ENCODE results near the gene SPARCL1.

SPARCL1 gene, protein sequence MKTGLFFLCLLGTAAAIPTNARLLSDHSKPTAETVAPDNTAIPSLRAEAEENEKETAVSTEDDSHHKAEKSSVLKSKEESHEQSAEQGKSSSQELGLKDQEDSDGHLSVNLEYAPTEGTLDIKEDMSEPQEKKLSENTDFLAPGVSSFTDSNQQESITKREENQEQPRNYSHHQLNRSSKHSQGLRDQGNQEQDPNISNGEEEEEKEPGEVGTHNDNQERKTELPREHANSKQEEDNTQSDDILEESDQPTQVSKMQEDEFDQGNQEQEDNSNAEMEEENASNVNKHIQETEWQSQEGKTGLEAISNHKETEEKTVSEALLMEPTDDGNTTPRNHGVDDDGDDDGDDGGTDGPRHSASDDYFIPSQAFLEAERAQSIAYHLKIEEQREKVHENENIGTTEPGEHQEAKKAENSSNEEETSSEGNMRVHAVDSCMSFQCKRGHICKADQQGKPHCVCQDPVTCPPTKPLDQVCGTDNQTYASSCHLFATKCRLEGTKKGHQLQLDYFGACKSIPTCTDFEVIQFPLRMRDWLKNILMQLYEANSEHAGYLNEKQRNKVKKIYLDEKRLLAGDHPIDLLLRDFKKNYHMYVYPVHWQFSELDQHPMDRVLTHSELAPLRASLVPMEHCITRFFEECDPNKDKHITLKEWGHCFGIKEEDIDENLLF

DNA sequence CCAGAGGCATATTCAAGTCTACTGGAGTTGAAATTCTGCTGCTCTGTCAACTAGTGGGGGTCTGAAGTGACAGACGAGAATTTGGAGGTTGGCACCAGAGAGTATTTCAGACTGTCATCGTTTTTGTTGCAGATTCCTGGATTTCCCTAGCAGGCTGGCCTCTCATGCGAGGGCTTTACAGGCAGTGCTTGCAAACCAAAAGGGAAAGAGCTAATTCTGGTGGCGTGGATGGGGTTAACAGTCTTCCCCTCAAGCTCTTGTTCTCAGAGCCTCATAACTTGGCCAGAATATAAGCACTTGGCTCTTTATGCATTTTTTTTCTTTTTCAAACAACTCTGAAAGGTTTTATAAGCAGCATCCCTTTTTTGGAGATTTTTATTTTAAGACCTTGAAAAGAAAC is at the start of gene SPARCL1:
SPARCL1 (minus strand) TSS at position 190 of the 400 bp plus-strand sequence. CDS start 29,802 bp downstream, outside the sequence.
- no peak for TF ChIP-seq ZNF146 (tag by site-specific recombination; IDR thresholded peaks at IDR 0.05)
- TF ChIP-seq, protein P1, sequence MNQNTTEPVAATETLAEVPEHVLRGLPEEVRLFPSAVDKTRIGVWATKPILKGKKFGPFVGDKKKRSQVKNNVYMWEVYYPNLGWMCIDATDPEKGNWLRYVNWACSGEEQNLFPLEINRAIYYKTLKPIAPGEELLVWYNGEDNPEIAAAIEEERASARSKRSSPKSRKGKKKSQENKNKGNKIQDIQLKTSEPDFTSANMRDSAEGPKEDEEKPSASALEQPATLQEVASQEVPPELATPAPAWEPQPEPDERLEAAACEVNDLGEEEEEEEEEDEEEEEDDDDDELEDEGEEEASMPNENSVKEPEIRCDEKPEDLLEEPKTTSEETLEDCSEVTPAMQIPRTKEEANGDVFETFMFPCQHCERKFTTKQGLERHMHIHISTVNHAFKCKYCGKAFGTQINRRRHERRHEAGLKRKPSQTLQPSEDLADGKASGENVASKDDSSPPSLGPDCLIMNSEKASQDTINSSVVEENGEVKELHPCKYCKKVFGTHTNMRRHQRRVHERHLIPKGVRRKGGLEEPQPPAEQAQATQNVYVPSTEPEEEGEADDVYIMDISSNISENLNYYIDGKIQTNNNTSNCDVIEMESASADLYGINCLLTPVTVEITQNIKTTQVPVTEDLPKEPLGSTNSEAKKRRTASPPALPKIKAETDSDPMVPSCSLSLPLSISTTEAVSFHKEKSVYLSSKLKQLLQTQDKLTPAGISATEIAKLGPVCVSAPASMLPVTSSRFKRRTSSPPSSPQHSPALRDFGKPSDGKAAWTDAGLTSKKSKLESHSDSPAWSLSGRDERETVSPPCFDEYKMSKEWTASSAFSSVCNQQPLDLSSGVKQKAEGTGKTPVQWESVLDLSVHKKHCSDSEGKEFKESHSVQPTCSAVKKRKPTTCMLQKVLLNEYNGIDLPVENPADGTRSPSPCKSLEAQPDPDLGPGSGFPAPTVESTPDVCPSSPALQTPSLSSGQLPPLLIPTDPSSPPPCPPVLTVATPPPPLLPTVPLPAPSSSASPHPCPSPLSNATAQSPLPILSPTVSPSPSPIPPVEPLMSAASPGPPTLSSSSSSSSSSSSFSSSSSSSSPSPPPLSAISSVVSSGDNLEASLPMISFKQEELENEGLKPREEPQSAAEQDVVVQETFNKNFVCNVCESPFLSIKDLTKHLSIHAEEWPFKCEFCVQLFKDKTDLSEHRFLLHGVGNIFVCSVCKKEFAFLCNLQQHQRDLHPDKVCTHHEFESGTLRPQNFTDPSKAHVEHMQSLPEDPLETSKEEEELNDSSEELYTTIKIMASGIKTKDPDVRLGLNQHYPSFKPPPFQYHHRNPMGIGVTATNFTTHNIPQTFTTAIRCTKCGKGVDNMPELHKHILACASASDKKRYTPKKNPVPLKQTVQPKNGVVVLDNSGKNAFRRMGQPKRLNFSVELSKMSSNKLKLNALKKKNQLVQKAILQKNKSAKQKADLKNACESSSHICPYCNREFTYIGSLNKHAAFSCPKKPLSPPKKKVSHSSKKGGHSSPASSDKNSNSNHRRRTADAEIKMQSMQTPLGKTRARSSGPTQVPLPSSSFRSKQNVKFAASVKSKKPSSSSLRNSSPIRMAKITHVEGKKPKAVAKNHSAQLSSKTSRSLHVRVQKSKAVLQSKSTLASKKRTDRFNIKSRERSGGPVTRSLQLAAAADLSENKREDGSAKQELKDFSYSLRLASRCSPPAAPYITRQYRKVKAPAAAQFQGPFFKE (tag by site-specific recombination; IDR thresholded peaks at IDR 0.05; ENCODE audit: borderline replicate concordance) = no peak
- TF ChIP-seq, protein P2, sequence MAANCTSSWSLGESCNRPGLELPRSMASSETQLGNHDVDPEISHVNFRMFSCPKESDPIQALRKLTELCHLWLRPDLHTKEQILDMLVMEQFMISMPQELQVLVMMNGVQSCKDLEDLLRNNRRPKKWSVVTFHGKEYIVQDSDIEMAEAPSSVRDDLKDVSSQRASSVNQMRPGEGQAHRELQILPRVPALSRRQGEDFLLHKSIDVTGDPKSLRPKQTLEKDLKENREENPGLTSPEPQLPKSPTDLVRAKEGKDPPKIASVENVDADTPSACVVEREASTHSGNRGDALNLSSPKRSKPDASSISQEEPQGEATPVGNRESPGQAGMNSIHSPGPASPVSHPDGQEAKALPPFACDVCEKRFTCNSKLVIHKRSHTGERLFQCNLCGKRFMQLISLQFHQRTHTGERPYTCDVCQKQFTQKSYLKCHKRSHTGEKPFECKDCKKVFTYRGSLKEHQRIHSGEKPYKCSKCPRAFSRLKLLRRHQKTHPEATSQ (tag by site-specific recombination; IDR thresholded peaks at IDR 0.05) = no peak
- TF ChIP-seq GLI2 (tag by site-specific recombination; IDR thresholded peaks at IDR 0.05; ENCODE audit: borderline replicate concordance, low read depth) = no peak
- TF ChIP-seq ZNF155 (tag by site-specific recombination; IDR thresholded peaks at IDR 0.05) = no peak
- TF ChIP-seq SCRT1 (tag by site-specific recombination; IDR thresholded peaks at IDR 0.05; ENCODE audit: borderline replicate concordance) = no peak
- peak; percentile 87 for TF ChIP-seq PRDM10 (tag by site-specific recombination; IDR thresholded peaks at IDR 0.05)
- no peak for TF ChIP-seq EGR2 (tag by site-specific recombination; IDR thresholded peaks at IDR 0.05; ENCODE audit: low read depth)
- TF ChIP-seq ZNF239 (tag by site-specific recombination; IDR thresholded peaks at IDR 0.05) = no peak
- peak; percentile 50 for TF ChIP-seq ZBTB17 (tag by site-specific recombination; IDR thresholded peaks at IDR 0.05)
- no peak for TF ChIP-seq ZNF560 (tag by site-specific recombination; IDR thresholded peaks at IDR 0.05; ENCODE audit: borderline replicate concordance)
- peak; percentile 78; the same call in 1 of the 2 replicates for TF ChIP-seq ZSCAN16 (tag by site-specific recombination; IDR thresholded peaks at IDR 0.05)
- TF ChIP-seq HOXD13 (CRISPR knock-in tag; IDR thresholded peaks at IDR 0.05; ENCODE audit: borderline replicate concordance) = no peak
- no peak for TF ChIP-seq ZNF488 (tag by site-specific recombination; IDR thresholded peaks at IDR 0.05)
- no peak for TF ChIP-seq HOXA7 (CRISPR knock-in tag; IDR thresholded peaks at IDR 0.05; ENCODE audit: borderline replicate concordance)
- TF ChIP-seq ZNF660 (tag by site-specific recombination; IDR thresholded peaks at IDR 0.05) = no peak
- TF ChIP-seq SCRT2 (tag by site-specific recombination; IDR thresholded peaks at IDR 0.05) = 0 out of 2 replicates have a peak, but pooled peaks have one; percentile 25
- TF ChIP-seq SALL2 (tag by site-specific recombination; IDR thresholded peaks at IDR 0.05; ENCODE audit: borderline replicate concordance) = no peak
- TF ChIP-seq ZBTB7A (tag by site-specific recombination; IDR thresholded peaks at IDR 0.05; ENCODE audit: low read depth) = no peak
- no peak for TF ChIP-seq ZNF140 (tag by site-specific recombination; IDR thresholded peaks at IDR 0.05)
- H3K4me3 ChIP-seq (ENCODE audit: low read depth, low read length) = no peak within 1 kb of the TSS
- no peaks in the 10 kb centered on the region for H3K4me1 ChIP-seq (ENCODE audit: control insufficient read depth, insufficient read depth, low read length)
- CTCF ChIA-PET = interaction anchor here (1.1 kb wide), 1 partner anchor 445 kb away, joined by 3 read pairs; no protein-coding TSS in a partner anchor
- no peaks in the 10 kb centered on the region for H3K9me3 ChIP-seq (ENCODE audit: control insufficient read depth, insufficient read depth, low read depth, low read length)
- no peak within 1 kb of the TSS for H3K27ac ChIP-seq (ENCODE audit: extremely low read depth, low read depth, low read length)
- POLR2A ChIA-PET = no interaction called here
- no peaks in the 10 kb centered on the region for H3K36me3 ChIP-seq (ENCODE audit: control insufficient read depth in 2 of 2, insufficient read depth in 1 of 2, low read length in 2 of 2)

Measured in HEK293 (cell line).